Muscle of back (tissue), 13 donors: ENCODE measurements around the gene RAB6A. TPM values are rescaled to one million over a fixed set of nuclear protein-coding genes. Genes with fewer than 3 reads are reported as not detected.
A peak's percentile ranks its signal among the peaks of the same experiment; 100 is the strongest.
"Not testable (repeated sequence)": the region's sequence is repeated elsewhere in the genome, so short reads cannot be mapped to it uniquely, and the experiment has no call there.

Source experiments
- DNase-seq, 3 donors: peaks; one replicate each; pipeline versions ENCODE4 v3.0.0 to v3.0.0-alpha.2; 2013
- long read RNA-seq, 9 donors: transcript quantifications; one replicate each; lab custom pipeline, GENCODE V29; 2026
- polyA plus RNA-seq, 10 donors: library from polyadenylated mRNA; unstranded; fragments of 120-200 nt; gene quantifications; one replicate each; pipeline ENCODE4 v1.2.1, GENCODE V29; 2013; ENCODE audit not compliant: insufficient read length in 10 of 10

Gene RAB6A
- polyA plus RNA-seq = 100 to 1,000 TPM in 4 of 10 donors, 10 to 100 TPM in 6; 90.4 to 120 (median 96.9) TPM
- long read RNA-seq, donor 1, transcript RAB6A-202 (8 exons, 3,085 nt) = major isoform, 10 of 16 reads
- long read RNA-seq, donor 1, transcript RAB6A-201 (8 exons, 3,389 nt) = minor isoform, 6 of 16 reads
- long read RNA-seq, donor 1, partial matches to known transcripts = 0 of 16 reads
- long read RNA-seq, donor 1, other reads (novel, unspliced or antisense) = 0 of 16 reads
- long read RNA-seq, donor 2, transcript RAB6A-202 (8 exons, 3,085 nt) = minor isoform, 7 of 16 reads
- long read RNA-seq, donor 2, transcript RAB6A-201 (8 exons, 3,389 nt) = major isoform, 8 of 16 reads
- long read RNA-seq, donor 2, partial matches to known transcripts = 0 of 16 reads
- long read RNA-seq, donor 2, other reads (novel, unspliced or antisense) = 0 of 16 reads
- long read RNA-seq, donor 3 = 0 reads
- long read RNA-seq, donor 4, transcript RAB6A-201 (8 exons, 3,389 nt) = major isoform, 9 of 21 reads
- long read RNA-seq, donor 4, transcript RAB6A-202 (8 exons, 3,085 nt) = minor isoform, 7 of 21 reads
- long read RNA-seq, donor 4, partial matches to known transcripts = 5 of 21 reads
- long read RNA-seq, donor 4, other reads (novel, unspliced or antisense) = 0 of 21 reads
- long read RNA-seq, donor 5, transcript RAB6A-201 (8 exons, 3,389 nt) = major isoform, 15 of 44 reads
- long read RNA-seq, donor 5, transcript RAB6A-202 (8 exons, 3,085 nt) = minor isoform, 11 of 44 reads
- long read RNA-seq, donor 5, partial matches to known transcripts = 17 of 44 reads
- long read RNA-seq, donor 5, other reads (novel, unspliced or antisense) = 0 of 44 reads
- long read RNA-seq, donor 6, transcript RAB6A-202 (8 exons, 3,085 nt) = major isoform, 12 of 93 reads
- long read RNA-seq, donor 6, transcript RAB6A-201 (8 exons, 3,389 nt) = minor isoform, 10 of 93 reads
- long read RNA-seq, donor 6, partial matches to known transcripts = 71 of 93 reads
- long read RNA-seq, donor 6, other reads (novel, unspliced or antisense) = 0 of 93 reads
- long read RNA-seq, donor 7, transcript RAB6A-201 (8 exons, 3,389 nt) = minor isoform, 6 of 19 reads
- long read RNA-seq, donor 7, transcript RAB6A-202 (8 exons, 3,085 nt) = major isoform, 8 of 19 reads
- long read RNA-seq, donor 7, partial matches to known transcripts = 5 of 19 reads
- long read RNA-seq, donor 7, other reads (novel, unspliced or antisense) = 0 of 19 reads
- long read RNA-seq, donor 8, transcript RAB6A-201 (8 exons, 3,389 nt) = major isoform, 5 of 16 reads
- long read RNA-seq, donor 8, transcript RAB6A-202 (8 exons, 3,085 nt) = major isoform, 5 of 16 reads
- long read RNA-seq, donor 8, partial matches to known transcripts = 5 of 16 reads
- long read RNA-seq, donor 8, other reads (novel, unspliced or antisense) = 0 of 16 reads
- long read RNA-seq, donor 9, partial matches to known transcripts = 0 of 1 reads
- long read RNA-seq, donor 9, other reads (novel, unspliced or antisense) = 0 of 1 reads

- peak; percentile 100 for DNase-seq
Observed at GRCh38 chr11:73760679-73761402, at the start of gene RAB6A. Gene RAB6A (minus strand): TSS chr11:73761074. CDS start chr11:73760635, 439 bp downstream.

GRCh38 chr11:73810637-73811036 is 49.8 kb upstream of the RAB6A start:
- no peak for DNase-seq

- no peak for DNase-seq
Observed at GRCh38 chr11:73808052-73808451, 47.2 kb upstream of the RAB6A start.

GRCh38 chr11:73804712-73805111 is 43.8 kb upstream of the RAB6A start:
- no peak for DNase-seq

GRCh38 chr11:73801136-73801535 is 40.3 kb upstream of the RAB6A start:
- DNase-seq = no peak

GRCh38 chr11:73800276-73800806 is 39.5 kb upstream of the RAB6A start:
- DNase-seq = no peak

- peak; percentile 35 to 61 (median 48) for DNase-seq
Observed at GRCh38 chr11:73797457-73797856, 36.6 kb upstream of the RAB6A start.

- no peak for DNase-seq
Observed at GRCh38 chr11:73795925-73796632, 35.2 kb upstream of the RAB6A start.

GRCh38 chr11:73792584-73792983 is 31.7 kb upstream of the RAB6A start:
- no peak for DNase-seq

- DNase-seq = peak in 1 of 3 donors; percentile 20
Observed at GRCh38 chr11:73789279-73789670, 28.4 kb upstream of the RAB6A start.

- peak; percentile 90 to 98 (median 91) for DNase-seq
Observed at GRCh38 chr11:73787643-73788558, 27.0 kb upstream of the RAB6A start, which contains the start of gene MRPL48. Gene MRPL48 (plus strand): TSS chr11:73787874. CDS start chr11:73787972, 98 bp downstream.

- DNase-seq = no peak
Observed at GRCh38 chr11:73787051-73787642, 26.3 kb upstream of the RAB6A start.

GRCh38 chr11:73785467-73785866 is 24.6 kb upstream of the RAB6A start:
- DNase-seq = not testable (repeated sequence)

GRCh38 chr11:73784734-73785133 is 23.9 kb upstream of the RAB6A start:
- DNase-seq = no peak

- DNase-seq = no peak
Observed at GRCh38 chr11:73784080-73784634, 23.3 kb upstream of the RAB6A start.

- DNase-seq = no peak
Observed at GRCh38 chr11:73783483-73784020, 22.7 kb upstream of the RAB6A start.

- DNase-seq = no peak
Observed at GRCh38 chr11:73781303-73781702, 20.4 kb upstream of the RAB6A start.
